ENCODE data around the gene CPPED1. TPM values are rescaled to one million over a fixed set of nuclear protein-coding genes. Genes with fewer than 3 reads are reported as not detected.

CPPED1 gene
- total RNA-seq, 1 donor from 2014 or later: 9.7 TPM

DNA sequence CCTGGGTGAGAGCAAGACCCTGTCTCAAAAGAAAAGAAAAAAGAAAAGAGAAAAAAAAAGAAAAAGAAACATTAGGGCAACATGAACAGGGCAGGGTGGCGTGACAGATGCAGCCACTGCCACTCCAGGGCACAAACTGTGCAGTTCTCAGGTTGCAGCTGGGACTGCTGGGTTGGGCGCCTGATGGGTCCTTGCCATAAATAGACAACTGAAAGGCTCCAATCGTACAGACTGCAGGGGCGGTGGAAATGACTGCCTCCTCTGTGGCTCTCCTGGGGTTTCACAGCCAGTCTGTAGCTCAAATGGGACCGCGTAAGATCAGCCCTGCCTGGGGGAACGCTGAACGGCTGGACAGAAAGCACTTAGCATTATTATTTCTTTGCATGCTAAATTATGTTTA, 130.7 kb downstream of the CPPED1 start:
- Mint-ChIP-seq H3K9me3 (peaks cover 7% of the 10 kb centered on the region), H3K36me3 (no peaks in the 10 kb centered on the region), H3K4me3 (no peak overlapping the region), H3K4me1 (peaks cover 3% of the 10 kb centered on the region), H3K27ac (no peak overlapping the region), H3K27me3 (ENCODE audit: insufficient read depth, low read depth) (peaks cover 2% of the 10 kb centered on the region)
- TF ChIP-seq, protein P1, sequence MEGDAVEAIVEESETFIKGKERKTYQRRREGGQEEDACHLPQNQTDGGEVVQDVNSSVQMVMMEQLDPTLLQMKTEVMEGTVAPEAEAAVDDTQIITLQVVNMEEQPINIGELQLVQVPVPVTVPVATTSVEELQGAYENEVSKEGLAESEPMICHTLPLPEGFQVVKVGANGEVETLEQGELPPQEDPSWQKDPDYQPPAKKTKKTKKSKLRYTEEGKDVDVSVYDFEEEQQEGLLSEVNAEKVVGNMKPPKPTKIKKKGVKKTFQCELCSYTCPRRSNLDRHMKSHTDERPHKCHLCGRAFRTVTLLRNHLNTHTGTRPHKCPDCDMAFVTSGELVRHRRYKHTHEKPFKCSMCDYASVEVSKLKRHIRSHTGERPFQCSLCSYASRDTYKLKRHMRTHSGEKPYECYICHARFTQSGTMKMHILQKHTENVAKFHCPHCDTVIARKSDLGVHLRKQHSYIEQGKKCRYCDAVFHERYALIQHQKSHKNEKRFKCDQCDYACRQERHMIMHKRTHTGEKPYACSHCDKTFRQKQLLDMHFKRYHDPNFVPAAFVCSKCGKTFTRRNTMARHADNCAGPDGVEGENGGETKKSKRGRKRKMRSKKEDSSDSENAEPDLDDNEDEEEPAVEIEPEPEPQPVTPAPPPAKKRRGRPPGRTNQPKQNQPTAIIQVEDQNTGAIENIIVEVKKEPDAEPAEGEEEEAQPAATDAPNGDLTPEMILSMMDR (IDR thresholded peaks at IDR 0.05): no peak
- TF ChIP-seq EZH2 (IDR thresholded peaks at IDR 0.05): no peak
- no peak for TF ChIP-seq EZH2phosphoT487 (IDR thresholded peaks at IDR 0.05)
- H3K36me3 ChIP-seq: no peaks in the 10 kb centered on the region
- H3K4me3 ChIP-seq: no peak overlapping the region
- H4K20me1 ChIP-seq (ENCODE audit: low read depth): no peaks in the 10 kb centered on the region
- no peaks in the 10 kb centered on the region for H3K79me2 ChIP-seq (ENCODE audit: low read depth)
- H3F3A ChIP-seq (ENCODE audit: low read depth): no peaks in the 10 kb centered on the region
- no peaks in the 10 kb centered on the region for H3K4me1 ChIP-seq
- no peak overlapping the region for H3K27ac ChIP-seq
- H3K9me3 ChIP-seq (ENCODE audit: low read depth): peaks cover 4% of the 10 kb centered on the region
- no peaks in the 10 kb centered on the region for H3K27me3 ChIP-seq
- no peak overlapping the region for H3K4me2 ChIP-seq
- DNase-seq (ENCODE audit: low spot score): no peak
- no peak overlapping the region for H3K9ac ChIP-seq
- no peak overlapping the region for H2AFZ ChIP-seq (replicated peaks)

DNA sequence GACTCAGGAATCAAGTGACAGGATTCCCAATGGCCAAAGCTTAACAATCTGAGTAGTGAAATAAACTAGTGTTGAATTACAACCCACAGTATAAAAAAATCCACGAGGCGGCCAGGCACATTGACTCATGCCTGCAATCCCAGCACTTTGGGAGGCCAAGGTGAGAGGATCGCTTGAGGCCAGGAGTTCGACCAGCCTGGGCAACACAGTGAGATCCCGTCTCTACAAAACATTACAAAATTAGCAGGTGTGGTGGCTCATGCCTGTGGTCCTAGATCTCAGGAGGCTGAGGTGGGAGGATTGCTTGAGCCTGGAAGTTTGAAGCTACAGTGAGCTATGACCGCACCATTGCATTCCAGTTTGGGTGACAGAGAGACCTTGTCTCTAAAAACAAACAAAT, 133.8 kb downstream of the CPPED1 start:
- Mint-ChIP-seq H3K4me3 (no peak overlapping the region), H3K4me1 (no peaks in the 10 kb centered on the region), H3K36me3 (no peaks in the 10 kb centered on the region), H3K27me3 (ENCODE audit: insufficient read depth, low read depth) (no peaks in the 10 kb centered on the region), H3K9me3 (peaks cover 7% of the 10 kb centered on the region), H3K27ac (no peak overlapping the region)
- no peak for DNase-seq (ENCODE audit: low spot score)
- Histone ChIP-seq H3K4me2 (no peak overlapping the region), H3K9me3 (ENCODE audit: low read depth) (peaks cover 5% of the 10 kb centered on the region), H3K9ac (no peak overlapping the region), H3K27ac (no peak overlapping the region), H2AFZ (replicated peaks) (no peak overlapping the region), H4K20me1 (ENCODE audit: low read depth) (no peaks in the 10 kb centered on the region), H3K4me1 (no peaks in the 10 kb centered on the region), H3F3A (ENCODE audit: low read depth) (no peaks in the 10 kb centered on the region), H3K27me3 (no peaks in the 10 kb centered on the region), H3K4me3 (no peak overlapping the region), H3K36me3 (no peaks in the 10 kb centered on the region), H3K79me2 (ENCODE audit: low read depth) (no peaks in the 10 kb centered on the region)
- TF ChIP-seq, protein P1 (IDR thresholded peaks at IDR 0.05): no peak
- TF ChIP-seq EZH2phosphoT487 (IDR thresholded peaks at IDR 0.05) (no peak), EZH2 (IDR thresholded peaks at IDR 0.05) (no peak)

DNA sequence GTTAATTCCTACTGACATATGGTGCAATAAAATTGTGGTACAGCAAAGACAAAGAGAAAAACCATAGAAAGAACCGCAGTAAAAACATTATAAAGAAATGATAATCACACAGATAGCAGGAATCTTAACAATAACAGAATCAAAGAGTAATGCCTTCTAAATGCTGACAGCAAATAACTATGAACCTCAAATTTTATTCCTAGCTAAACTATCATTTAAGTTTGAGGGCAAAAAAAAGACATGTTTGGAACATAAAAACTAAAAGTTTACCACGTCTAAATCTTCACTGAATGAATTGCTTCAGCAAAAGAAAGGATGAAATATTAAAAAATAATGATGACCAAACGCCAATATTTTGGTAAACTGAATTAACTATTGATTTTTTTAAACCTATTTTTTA, 135.8 kb downstream of the CPPED1 start:
- Mint-ChIP-seq H3K27ac (no peak overlapping the region), H3K4me3 (no peak overlapping the region)
- peaks cover 5% of the 10 kb centered on the region for H3K9me3 ChIP-seq (ENCODE audit: low read depth)

More for the DNA sequence above, 135.8 kb downstream of the CPPED1 start:
- H3K27me3 ChIP-seq: no peaks in the 10 kb centered on the region
- Mint-ChIP-seq H3K4me1 (no peaks in the 10 kb centered on the region), H3K9me3 (peaks cover 7% of the 10 kb centered on the region), H3K27me3 (ENCODE audit: insufficient read depth, low read depth) (no peaks in the 10 kb centered on the region), H3K36me3 (no peaks in the 10 kb centered on the region)
- H3K4me2 ChIP-seq: no peak overlapping the region
- H3F3A ChIP-seq (ENCODE audit: low read depth): no peaks in the 10 kb centered on the region
- no peaks in the 10 kb centered on the region for H3K36me3 ChIP-seq
- no peak overlapping the region for H2AFZ ChIP-seq (replicated peaks)
- TF ChIP-seq EZH2 (IDR thresholded peaks at IDR 0.05) (no peak), EZH2phosphoT487 (IDR thresholded peaks at IDR 0.05) (no peak)
- TF ChIP-seq, protein P1 (IDR thresholded peaks at IDR 0.05): no peak
- H3K79me2 ChIP-seq (ENCODE audit: low read depth): no peaks in the 10 kb centered on the region
- H3K4me3 ChIP-seq: no peak overlapping the region
- H3K4me1 ChIP-seq: no peaks in the 10 kb centered on the region
- no peaks in the 10 kb centered on the region for H4K20me1 ChIP-seq (ENCODE audit: low read depth)
- no peak for DNase-seq (ENCODE audit: low spot score)
- H3K9ac ChIP-seq: no peak overlapping the region
- H3K27ac ChIP-seq: no peak overlapping the region
